Sigmoid colon (tissue), 7 donors: ENCODE measurements around the gene RAB1B. TPM values are rescaled to one million over a fixed set of nuclear protein-coding genes. Genes with fewer than 3 reads are reported as not detected.

Source experiments
- DNase-seq: peaks from one replicate; pipeline ENCODE4 v3.0.0-alpha.2; 2019
- H3K27ac ChIP-seq, 4 donors: fragments of 200-600 bp; sonication (generic); one replicate each; pipeline ENCODE4 v1.5.1; 2016 to 2019; ENCODE audit warnings: mild to moderate bottlenecking in 1 of 4
- H3K27me3 ChIP-seq, 3 donors: fragments of 200-600 bp; sonication (generic); one replicate each; pipeline ENCODE4 v1.5.1; 2019; ENCODE audit warnings: mild to moderate bottlenecking in 1 of 3
- H3K36me3 ChIP-seq, 4 donors: fragments of 200-600 bp; sonication (generic); one replicate each; pipeline ENCODE4 v1.5.1; 2016 to 2019
- H3K4me1 ChIP-seq, 4 donors: fragments of 200-600 bp; sonication (generic); one replicate each; pipeline ENCODE4 v1.5.1; 2017 to 2019
- H3K4me3 ChIP-seq, 4 donors: fragments of 200-600 bp; sonication (generic); one replicate each; pipeline ENCODE4 v1.5.1; 2017 to 2019; ENCODE audit warnings: mild to moderate bottlenecking in 2 of 4, moderate library complexity in 1 of 4
- H3K9me3 ChIP-seq, 4 donors: fragments of 200-600 bp in 3 of 4; sonication (generic) in 3 of 4; one replicate each; pipeline versions ENCODE4 v1.5.1 to v1.6.1; 2013 to 2019
- CTCF ChIP-seq, 4 experiments: fragments of 450-650 bp in 3 of 4; fragments of 200-600 bp in 1 of 4; IDR thresholded peaks; one replicate each; pipeline ENCODE4 v1.5.1; 2016 to 2019; ENCODE audit warnings: antibody characterized with exemption in 4 of 4, mild to moderate bottlenecking in 3 of 4, moderate library complexity in 2 of 4
- EP300 ChIP-seq, 4 donors: sonication (generic); formaldehyde crosslinking; IDR thresholded peaks; one replicate each; pipeline ENCODE4 v1.6.1; 2017; ENCODE audit warnings: antibody characterized with exemption in 4 of 4
- POLR2A ChIP-seq, 2 donors: fragments of 450-650 bp; IDR thresholded peaks; one replicate each; pipeline ENCODE4 v1.6.1; 2016; ENCODE audit warnings: antibody characterized with exemption in 2 of 2, mild to moderate bottlenecking in 2 of 2, moderate library complexity in 2 of 2
- POLR2AphosphoS5 ChIP-seq, 4 donors: sonication (generic); formaldehyde crosslinking; IDR thresholded peaks; one replicate each; pipeline ENCODE4 v1.6.1; 2017; ENCODE audit warnings: antibody characterized with exemption in 4 of 4
- WGBS, 2 donors: extraction: QIAGEN DNeasy Blood & Tissue Kit; methylation state at CpG; one replicate each; pipeline ENCODE4 v1.1.7; 2013; 5-methylcytosine and 5-hydroxymethylcytosine counted together
- intact Hi-C: fragments of 100-400 bp; cut with DNase I; formaldehyde crosslinking; loops from one replicate; pipeline ENCODE4 v1.15.1; 2023
- polyA plus RNA-seq, 3 donors: library from polyadenylated mRNA; stranded (reverse); fragments of 200-250 nt; gene quantifications; one replicate each; pipeline ENCODE4 v1.2.3, GENCODE V29; 2013
- total RNA-seq, 4 donors: library from RNA; depleted of rRNA; stranded (reverse); fragments of >200 nt; gene quantifications; one replicate each; pipeline ENCODE4 v1.1.0, GENCODE V29; 2016
- donor health status: healthy with polysubstance abuse.
- donor health status: Bipolar disorder and iron deficiency.
- donor health status: healthy.

RAB1B gene
- total and polyA plus RNA-seq, 7 donors = 65.4 to 286 (median 93.7) TPM

- Histone ChIP-seq H3K9me3 (no peaks in the 10 kb centered on the region), H3K36me3 (no peaks in the 10 kb centered on the region), H3K4me3 (peak overlapping the region; percentile 47 to 58 (median 52)), H3K27ac (peak overlapping the region; percentile 86 to 94 (median 90)), H3K4me1 (peaks cover 0 to 54% (median 49%) of the 10 kb centered on the region in 4 donors), H3K27me3 (no peaks in the 10 kb centered on the region)
- WGBS, 2 donors = 2 to 3% methylated on average over 52 of the region's 52 CpGs
- DNase-seq = peak; percentile 100
- intact Hi-C loops = loop anchor here (1.0 kb wide), 3 partner anchors 16 to 74 kb away; partner anchors contain the start of gene BRMS1
- TF ChIP-seq POLR2A (IDR thresholded peaks at IDR 0.05) (peak; percentile 37 to 64), EP300 (IDR thresholded peaks at IDR 0.05) (no peak), CTCF (IDR thresholded peaks at IDR 0.05) (no peak), POLR2AphosphoS5 (IDR thresholded peaks at IDR 0.05) (peak; percentile 68 to 91 (median 74))
Observed at GRCh38 chr11:66312549-66313320, 44.3 kb downstream of the RAB1B start.

GRCh38 chr11:66313321-66314185, 45.1 kb downstream of the RAB1B start:
- Histone ChIP-seq H3K4me3 (peak overlapping the region; percentile 21 to 58 (median 52)), H3K9me3 (no peaks in the 10 kb centered on the region), H3K27ac (peak overlapping the region; percentile 86 to 94 (median 90)), H3K27me3 (no peaks in the 10 kb centered on the region), H3K4me1 (peaks cover 0 to 62% (median 57%) of the 10 kb centered on the region in 4 donors), H3K36me3 (no peaks in the 10 kb centered on the region)
- 53 to 63% methylated on average over 38 of the region's 38 CpGs for WGBS, 2 donors
- intact Hi-C loops = no loop called here
- TF ChIP-seq POLR2AphosphoS5 (IDR thresholded peaks at IDR 0.05) = no peak
- no peak for TF ChIP-seq EP300 (IDR thresholded peaks at IDR 0.05)
- TF ChIP-seq POLR2A (IDR thresholded peaks at IDR 0.05) = no peak
- TF ChIP-seq CTCF (IDR thresholded peaks at IDR 0.05) = no peak
- no peak for DNase-seq

GRCh38 chr11:66314186-66314501, 45.7 kb downstream of the RAB1B start:
- no peak for TF ChIP-seq POLR2AphosphoS5 (IDR thresholded peaks at IDR 0.05)
- no peak for TF ChIP-seq CTCF (IDR thresholded peaks at IDR 0.05)
- TF ChIP-seq POLR2A (IDR thresholded peaks at IDR 0.05) = no peak
- no peak for TF ChIP-seq EP300 (IDR thresholded peaks at IDR 0.05)
- no peaks in the 10 kb centered on the region for H3K36me3 ChIP-seq
- peak overlapping the region; percentile 86 to 94 (median 90) for H3K27ac ChIP-seq
- 84 to 92% methylated on average over 1 of the region's 1 CpG for WGBS, 2 donors
- peak overlapping the region; percentile 21 to 58 (median 52) for H3K4me3 ChIP-seq
- no peaks in the 10 kb centered on the region for H3K27me3 ChIP-seq
- intact Hi-C loops = no loop called here
- peaks cover 0 to 67% (median 61%) of the 10 kb centered on the region in 4 donors for H3K4me1 ChIP-seq
- DNase-seq = no peak
- H3K9me3 ChIP-seq = no peaks in the 10 kb centered on the region

- intact Hi-C loops = no loop called here
- no peaks in the 10 kb centered on the region for H3K27me3 ChIP-seq
- DNase-seq = no peak
- TF ChIP-seq CTCF (IDR thresholded peaks at IDR 0.05) (no peak), POLR2AphosphoS5 (IDR thresholded peaks at IDR 0.05) (no peak), POLR2A (IDR thresholded peaks at IDR 0.05) (no peak), EP300 (IDR thresholded peaks at IDR 0.05) (no peak)
- H3K27ac ChIP-seq = peak overlapping the region; percentile 86 to 94 (median 90)
- 84 to 90% methylated on average over 17 of the region's 17 CpGs for WGBS, 2 donors
- no peaks in the 10 kb centered on the region for H3K9me3 ChIP-seq
- H3K36me3 ChIP-seq = no peaks in the 10 kb centered on the region
- peaks cover 0 to 67% (median 61%) of the 10 kb centered on the region in 4 donors for H3K4me1 ChIP-seq
- peak overlapping the region in 3 of 4 donors; percentile 47 to 60 (median 58) for H3K4me3 ChIP-seq
Observed at GRCh38 chr11:66314561-66315497, 46.4 kb downstream of the RAB1B start.
